GM19238 (cell line): ENCODE measurements around the gene TDRD1.

ENCODE experiments used
- DNase-seq: peaks from one replicate; pipeline ENCODE4 v3.0.0; 2011; ENCODE audit warnings: low spot score; ENCODE audit not compliant: insufficient read length

The TDRD1 gene

DNA sequence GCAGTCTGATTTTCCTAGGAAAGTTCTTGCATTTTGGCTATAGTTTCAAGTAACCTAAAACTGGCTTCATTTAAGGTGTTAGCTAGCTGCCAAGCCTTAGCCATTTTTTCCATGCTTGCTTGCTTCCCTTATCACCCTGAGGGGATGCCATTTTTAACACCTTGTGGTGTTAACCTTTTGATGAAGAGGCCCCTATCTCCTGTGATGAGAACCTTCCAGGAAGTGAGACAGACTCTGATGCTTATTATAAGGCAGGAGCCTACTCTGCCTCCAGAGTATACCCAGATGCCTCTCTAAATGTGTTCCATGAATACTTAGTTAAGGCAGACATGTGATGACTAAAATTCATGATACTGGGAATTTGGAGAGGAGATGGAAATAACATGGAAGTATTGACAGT, 55.0 kb downstream of the TDRD1 start:
- DNase-seq, result no peak

DNA sequence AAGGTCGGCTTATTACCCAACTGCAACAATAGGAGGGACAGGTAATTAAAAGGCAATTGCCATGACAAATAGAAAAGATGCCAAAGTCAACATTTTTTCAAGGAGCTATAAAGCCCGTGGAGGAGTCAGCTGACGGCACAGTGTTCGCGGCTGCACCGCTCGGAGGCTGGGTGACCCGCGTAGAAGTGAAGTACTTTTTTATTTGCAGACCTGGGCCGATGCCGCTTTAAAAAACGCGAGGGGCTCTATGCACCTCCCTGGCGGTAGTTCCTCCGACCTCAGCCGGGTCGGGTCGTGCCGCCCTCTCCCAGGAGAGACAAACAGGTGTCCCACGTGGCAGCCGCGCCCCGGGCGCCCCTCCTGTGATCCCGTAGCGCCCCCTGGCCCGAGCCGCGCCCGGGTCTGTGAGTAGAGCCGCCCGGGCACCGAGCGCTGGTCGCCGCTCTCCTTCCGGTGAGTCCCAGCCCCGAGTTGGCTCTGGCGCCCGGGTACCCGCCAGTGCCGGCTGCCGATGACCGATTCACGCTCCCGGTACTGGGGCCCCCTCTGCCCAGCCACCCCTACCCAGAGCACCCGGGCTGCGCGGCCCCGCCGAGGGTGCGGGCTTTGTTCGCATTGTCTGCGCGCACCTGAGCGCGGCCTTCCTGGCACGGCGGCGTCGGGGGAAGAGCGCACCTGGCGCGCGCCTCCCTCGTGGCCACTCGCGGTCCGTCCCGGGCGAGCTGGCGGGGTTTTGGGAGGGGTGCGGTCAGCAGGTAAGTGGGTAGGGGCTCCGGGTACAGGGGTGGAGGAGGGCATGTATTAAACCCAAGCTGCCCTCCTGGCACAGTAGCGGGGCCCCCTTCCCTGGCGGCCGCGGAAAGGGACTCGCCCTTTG, 60.2 kb downstream of the TDRD1 start, which contains the start of gene VWA2:
Gene VWA2, plus strand, starts transcription at position 138 of the 877 bp plus-strand sequence. CDS start 9,460 bp downstream, outside the sequence.
- DNase-seq, result no peak

DNA sequence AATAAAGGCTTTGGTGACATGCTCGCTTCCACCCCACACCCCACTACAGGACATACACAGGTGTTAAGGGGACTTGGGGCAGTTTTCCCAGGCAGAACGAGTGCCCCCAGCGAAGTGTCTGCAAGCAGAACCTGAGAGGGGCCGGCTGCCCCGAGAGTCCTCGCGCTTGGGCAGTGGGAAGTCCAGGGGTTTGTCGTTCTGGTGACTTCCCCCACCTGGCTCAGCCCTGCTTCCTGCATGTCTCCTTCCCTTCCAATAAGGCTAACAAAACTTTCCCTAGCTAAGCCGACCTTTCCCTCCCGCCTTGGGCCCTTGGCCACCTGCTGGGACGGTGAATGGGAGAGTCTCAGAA, 60.8 kb downstream of the TDRD1 start:
- no peak for DNase-seq

DNA sequence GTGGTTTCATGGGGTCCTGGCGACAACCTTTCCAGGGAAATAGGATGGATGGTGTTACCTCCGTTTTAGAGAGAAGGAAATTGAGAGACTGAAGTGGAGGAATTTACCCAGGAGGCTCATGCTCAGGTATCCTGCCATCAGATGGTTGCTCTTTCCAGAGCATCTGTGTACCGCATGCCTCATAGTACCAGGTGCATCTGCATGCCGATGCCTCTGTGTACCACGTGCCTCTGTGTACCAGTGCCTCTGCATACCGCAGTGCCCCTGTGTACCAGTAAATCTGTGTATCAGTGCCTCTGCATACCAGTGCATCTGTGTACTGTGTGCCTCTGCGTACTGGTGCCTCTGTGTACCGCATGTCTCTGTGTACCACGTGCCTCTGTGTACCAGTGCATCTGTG, 63.1 kb downstream of the TDRD1 start:
- no peak for DNase-seq

DNA sequence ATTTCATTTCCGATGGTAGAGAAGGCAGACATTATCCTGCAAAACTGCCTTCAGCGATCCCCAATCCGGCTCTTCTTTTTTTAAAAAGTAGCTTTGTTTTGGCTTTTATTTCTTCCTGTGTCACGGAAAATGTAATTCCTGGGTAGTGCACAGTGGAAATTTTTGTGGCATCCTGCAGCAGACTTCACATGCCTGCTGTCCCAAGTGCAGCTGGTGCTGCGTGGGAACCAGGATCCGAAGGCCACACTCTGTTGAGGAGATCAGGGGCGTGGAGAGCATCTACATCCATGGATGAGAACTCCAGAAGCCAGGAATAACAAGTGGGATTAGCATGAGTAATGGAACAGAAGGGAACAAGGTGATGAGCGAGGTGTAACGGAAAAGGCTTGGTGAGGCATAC, 64.5 kb downstream of the TDRD1 start:
- DNase-seq, result no peak

DNA sequence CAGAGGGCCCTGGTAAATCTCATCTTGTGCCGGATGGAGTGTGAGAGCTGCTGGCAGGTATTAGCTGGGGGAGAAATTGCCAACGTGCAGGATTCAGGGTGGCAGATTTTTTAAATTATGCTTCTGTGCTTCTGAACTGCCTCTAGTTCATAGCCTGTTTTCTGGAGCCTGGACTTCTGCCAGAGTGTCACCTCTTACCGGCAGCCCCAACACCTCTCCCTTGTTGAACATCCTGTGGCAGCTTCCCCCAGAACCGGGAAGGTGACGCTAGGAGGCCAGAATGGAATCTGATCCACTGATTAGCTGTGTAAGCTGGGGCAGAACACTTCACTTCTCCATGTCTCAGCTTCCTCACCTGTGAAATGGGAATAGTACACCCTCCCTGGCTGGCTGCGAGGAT, 65.0 kb downstream of the TDRD1 start:
- no peak for DNase-seq

DNA sequence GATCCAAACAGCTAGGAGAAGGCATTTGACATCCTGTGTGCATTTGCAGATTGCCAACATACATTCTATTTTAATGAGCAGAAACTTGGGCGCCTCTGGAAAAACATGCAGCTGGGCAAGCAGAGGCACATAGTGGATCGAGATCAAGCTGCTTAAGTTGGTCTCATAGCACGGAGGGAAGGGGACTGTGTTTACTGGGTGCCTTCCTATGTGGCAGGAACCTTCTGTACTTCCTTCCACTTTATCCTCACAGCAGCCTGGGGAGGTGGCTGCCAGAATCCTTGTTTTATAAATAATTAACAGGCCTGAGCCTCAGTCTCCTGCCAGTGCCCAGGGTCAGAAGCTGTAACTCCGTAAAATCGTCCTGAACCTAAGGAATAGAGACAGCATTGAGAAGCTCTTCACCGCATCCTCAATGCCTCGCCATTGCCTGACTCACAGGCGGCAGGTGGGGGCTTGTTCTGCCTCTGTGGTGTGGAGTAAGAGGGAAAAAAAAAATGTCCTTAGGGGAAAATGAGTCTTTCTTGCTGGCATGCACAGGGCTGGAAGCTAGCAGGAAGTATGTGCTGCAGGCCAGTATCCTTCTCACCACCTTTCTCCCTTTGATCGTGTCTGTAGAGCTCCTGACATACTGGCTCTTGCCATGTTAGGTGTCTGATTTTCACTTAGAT, 66.1 kb downstream of the TDRD1 start:
- DNase-seq, result no peak

DNA sequence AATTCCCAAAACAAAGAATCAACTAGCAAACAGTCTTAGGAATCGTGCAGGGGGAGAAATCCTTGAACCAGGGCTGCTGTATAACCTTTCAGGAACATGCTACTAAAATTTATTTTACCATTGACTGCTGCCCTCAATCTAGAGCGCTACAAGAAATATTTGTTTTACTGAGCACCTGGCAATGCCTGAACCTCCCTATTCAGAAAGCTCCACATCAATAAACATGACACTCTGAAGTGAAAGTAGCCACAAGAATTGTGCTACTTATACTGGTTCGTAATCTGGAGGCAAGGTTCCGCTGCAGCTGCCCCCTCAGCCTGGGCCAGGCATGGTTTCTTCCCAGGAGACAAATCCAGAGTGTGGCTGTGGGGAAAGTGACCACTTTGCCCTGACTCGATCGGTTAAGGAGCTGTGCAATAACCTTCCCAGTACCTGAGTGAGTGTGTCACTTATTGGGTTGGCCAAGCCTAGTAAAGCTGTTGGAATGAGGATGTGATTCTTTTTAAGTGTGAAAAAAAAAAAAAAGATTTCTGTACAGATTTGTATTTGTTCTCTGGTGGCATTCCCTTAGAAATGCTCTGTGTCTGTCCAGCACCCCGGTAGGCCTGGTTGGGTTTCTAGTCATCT, 67.6 kb downstream of the TDRD1 start:
- no peak for DNase-seq

DNA sequence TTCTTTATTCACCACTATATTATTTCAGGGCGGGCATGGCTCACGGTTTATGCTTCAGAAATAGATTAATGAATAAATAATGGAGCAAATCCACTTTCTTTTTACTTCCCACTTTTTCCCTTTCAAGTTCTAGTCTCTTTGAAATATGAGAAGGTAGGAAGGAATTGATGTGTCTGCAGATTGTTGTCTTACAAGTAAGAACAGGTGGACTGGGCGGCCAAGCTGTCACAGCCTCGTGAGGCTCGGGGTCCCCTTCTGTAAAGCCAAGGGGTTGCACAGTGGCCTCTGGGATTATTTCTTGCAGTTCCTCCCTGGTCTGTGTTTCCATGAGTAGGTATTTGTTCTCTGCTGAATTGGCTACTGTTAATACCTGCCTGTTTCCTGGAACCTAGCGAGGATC, 71.1 kb downstream of the TDRD1 start:
- no peak for DNase-seq

DNA sequence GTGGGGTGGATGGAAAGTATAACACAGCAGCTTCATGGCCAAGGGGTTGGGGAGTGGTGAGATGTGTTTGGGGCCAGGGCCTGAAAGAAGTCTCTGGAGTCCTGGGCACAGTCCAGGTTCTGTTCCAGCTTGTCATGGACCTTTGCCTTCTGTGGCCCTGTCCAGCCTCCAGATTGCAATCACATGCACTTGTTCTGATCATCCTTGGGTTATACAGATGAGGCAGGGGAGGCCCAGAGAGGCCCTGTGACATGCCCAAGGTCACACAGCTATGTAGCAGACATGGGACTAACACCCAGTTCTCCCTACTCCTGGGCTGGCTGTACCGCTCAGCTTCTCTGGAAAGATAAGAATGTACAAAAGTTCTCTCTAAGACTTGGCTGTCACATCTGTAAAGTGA, 71.6 kb downstream of the TDRD1 start:
- no peak for DNase-seq

DNA sequence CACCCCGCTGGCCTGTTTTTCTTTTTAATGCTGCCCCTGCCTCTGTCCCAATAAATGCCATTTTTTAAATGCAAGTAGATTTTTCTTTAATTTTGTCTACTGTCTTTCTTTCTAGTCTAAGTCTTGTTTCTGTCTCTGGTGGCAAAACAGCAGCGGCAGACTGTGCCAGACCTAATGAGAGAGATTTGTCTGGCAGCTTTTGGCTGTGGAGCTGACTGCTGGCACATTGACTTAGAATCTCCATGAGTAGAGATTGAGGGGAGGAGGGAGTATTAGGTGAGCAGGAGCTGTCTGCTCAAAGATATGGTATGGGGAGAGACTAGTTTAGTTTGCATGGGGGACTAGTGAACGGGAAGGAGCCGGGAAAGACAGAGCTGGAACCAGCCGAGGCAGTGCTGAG, 72.9 kb downstream of the TDRD1 start:
- no peak for DNase-seq

DNA sequence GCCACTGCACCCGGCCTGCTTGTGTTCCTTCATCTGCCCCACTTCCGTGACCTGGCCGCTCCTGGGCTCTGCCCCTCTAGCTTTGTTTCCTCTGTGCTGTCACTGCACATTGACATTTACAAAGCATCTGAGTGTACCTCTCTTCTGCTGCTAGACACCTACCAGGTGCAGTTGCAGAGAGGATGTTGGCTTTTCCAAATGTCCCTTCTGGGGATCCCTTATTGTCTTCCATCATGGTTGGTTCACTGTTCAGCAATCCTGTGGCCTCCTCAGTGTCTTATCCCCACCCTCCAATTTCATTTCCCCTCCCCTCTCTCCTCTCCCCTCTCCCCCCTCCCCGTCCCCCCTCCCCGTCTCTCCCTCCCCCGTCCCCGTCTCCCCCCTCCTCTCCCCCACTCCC, 73.7 kb downstream of the TDRD1 start:
- DNase-seq, result no peak

DNA sequence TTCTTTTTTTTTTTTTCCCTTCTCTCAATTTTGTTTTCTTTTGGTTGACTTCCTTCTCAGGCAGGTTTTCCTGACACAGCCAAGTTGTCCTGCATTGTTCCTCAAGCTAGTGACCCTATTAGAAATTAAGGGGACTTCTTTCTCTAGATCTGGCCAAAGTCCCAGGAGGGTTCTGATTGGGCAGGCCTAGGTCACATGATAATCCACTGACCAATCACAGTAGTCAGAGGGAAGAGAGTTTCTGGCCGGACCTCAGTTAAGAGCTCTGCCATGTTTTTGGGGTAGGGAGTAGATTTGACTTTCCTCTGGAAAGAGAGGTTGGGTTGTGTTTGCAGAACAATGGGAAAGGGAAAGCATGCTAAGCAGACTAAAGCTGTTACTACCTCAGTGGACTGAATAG, 76.1 kb downstream of the TDRD1 start:
- DNase-seq, result no peak

DNA sequence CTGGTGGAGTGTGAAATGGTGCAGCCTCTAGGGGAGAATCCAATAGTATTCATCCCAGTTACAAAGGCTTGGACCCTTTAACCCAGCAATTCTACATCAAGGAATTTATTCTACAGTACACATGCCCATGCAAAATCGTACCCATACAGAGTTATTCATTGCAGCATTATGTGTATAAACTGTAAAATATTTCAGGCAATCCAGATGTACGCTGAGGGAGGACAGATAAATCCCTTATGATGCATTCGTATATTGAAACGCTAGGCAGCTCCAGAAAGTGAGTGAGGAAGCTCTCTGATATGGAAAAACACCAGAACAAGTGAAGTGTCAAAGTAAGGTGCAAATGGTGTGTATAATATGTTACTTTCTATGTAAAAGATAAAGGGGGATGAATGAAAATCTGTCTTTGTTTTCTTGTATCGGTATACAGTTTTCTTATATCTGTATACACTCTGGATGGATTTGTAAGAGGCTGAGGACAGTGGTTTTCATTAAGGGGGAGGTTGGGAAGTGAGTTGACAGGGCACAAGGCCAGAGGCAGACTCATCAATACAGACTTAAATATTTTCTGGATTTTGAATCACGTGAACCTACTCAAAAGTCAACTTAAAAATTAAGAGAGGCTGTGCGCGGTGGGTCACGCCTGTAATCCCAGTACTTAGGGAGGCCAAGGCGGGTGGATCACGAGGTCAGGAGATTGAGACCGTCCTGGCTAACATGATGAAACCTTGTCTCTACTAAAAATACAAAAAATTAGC, 77.0 kb downstream of the TDRD1 start:
- DNase-seq, result no peak

DNA sequence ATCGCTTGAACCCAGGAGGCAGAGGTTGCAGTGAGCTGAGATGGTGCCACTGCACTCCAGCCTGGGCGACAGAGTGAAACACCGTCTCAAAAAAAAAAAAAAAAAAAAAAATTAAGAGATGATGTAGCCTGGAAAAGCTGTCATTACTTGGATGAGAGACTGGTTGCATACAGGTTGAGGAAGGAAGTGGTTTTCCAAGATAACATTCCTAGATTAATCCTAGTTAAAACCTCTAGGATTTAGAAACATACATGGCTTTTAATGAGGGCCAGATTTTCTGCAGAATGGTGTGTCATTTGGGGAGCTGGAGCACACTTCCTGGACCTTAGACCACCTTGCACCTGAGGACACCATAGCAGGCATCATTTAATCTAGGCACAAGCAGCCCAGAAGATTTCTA, 77.7 kb downstream of the TDRD1 start:
- DNase-seq, result no peak

DNA sequence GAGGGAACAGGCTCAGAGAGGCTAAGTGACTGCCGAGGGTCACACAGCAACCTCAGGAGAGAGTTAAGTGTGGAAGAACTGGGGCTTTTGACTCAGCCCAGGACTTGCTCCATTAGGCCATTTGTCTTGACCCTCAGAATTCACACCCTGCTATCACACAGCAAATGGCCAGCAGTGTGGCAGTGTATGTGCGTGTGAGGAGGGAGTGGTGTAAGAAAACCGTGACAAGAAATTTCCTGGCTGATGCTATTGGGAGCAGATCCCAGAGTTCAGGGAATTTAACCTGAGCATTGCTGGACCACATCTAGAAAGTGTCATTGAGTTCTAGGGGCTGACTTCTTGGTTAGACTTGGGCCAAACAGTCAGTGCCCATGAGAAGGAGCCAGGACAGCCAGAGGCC, 78.3 kb downstream of the TDRD1 start:
- no peak for DNase-seq

DNA sequence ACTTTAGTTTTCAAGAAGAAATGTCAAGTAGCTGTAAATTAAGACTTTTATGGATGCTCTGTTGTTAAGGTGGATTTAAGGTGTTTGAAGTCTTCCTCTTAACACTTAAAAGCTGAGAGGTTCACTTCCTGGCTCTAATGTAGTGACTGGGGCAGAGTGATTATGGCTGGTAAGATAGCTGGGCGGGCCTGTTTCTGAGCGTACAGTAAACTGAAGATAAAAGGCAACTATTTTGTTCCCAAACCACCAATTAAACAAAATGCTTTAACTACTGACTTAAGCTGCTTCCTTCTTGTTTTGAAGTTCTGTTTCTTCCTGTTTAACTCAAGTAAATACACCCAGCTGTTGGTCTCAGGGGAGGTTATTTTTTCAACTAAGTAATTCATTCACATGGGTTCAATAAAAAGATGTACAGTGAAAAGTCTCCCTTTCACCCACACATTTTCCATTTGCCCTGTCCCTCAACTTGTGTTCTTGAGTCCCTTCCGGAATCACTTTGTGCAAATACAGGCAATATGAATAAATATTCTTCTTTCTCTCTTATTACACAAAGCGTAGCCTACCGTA, 79.2 kb downstream of the TDRD1 start:
- DNase-seq, result no peak

DNA sequence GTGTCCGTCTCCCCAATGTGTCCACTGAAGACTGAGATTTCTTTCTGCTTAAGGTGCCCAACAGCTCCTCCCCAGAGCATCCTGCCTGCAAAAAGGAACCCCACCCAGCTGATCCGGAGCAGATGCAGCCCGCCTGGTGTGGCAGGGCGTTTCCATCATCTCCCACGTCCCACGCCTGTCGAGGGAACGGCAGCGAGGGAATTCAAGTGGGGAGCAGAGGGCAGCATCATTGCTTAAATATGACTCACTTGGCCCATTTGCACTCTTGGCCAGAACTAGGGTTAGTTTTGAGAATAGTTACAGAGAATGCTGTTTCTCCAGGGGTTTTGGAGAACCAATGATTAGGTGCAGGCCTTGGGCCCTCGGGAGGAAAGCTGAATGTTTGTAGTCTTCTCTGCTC, 80.7 kb downstream of the TDRD1 start:
- DNase-seq, result no peak

DNA sequence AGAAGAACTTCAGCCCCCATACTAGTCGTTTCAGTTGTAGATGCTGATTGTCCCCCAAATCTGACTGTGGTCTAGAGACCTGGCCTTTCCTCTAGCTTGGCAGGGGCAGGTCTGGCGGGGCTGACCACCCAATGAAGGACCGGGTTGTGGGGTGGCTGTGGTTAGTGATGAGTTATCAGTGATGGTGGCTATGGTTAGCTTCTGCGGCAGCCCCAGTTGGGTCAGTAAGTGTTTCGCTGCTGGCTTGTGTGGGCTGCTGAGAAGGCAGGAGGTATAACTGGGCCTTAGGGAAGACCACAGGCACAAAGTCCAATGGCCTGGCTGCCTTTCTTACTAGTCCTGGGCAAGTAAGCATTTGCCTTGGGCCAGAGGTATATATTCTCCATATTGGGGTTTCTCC, 81.2 kb downstream of the TDRD1 start:
- DNase-seq, result no peak

DNA sequence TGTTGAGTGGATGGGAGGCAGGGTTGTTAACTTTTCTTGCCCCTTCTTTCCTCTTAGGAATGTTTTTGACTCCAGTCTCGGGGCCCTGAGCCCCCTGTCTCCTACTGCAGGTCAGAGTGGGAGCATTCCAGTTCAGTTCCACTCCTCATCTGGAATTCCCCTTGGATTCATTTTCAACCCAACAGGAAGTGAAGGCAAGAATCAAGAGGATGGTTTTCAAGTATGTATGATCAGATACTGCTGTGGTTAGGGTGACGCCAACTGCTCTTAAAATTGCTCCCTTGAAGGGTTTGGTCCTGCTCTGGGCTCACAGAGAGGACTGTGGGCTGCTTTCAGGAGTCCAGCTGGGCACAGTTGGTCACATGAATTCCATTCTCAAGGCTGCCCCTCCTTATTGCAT, 81.9 kb downstream of the TDRD1 start:
- no peak for DNase-seq

DNA sequence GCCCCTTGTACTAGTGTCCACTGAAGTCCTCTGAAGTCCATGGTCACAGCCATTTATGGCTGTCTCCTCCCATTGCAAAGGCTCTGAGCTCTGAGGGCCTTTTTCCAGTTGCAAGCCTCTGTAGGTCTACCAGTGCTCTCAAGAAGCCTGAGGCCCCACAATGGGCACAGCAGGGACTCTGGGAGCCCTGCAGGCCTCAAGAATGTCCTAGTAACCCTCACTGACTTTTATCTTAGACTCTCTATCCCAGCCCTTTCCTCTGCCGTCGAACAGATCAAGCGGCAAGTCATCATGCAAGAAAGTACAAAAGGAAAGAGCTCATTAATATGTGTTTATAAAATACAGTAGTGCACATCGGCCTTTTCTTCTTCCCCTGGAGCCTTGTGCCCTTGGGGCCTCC, 83.3 kb downstream of the TDRD1 start:
- DNase-seq, result no peak
